ENCODE data around the gene FBXW8.

Gene FBXW8

GRCh38 chr12:117061555-117062079 lies 150.9 kb downstream of the FBXW8 start:
- H3K9me3 ChIP-seq: no peaks in the 10 kb centered on the region
- TF ChIP-seq CTCF (IDR thresholded peaks at IDR 0.05): no peak
- no peak overlapping the region for H3K27ac ChIP-seq
- H3K4me3 ChIP-seq: no peak overlapping the region
- H3K36me3 ChIP-seq: no peaks in the 10 kb centered on the region
- DNase-seq: no peak
- H3K4me1 ChIP-seq: no peaks in the 10 kb centered on the region
- H3K27me3 ChIP-seq: peaks cover 0 to 3% of the 10 kb centered on the region in 2 donors
- intact Hi-C loops (cut with DNase I; ENCODE audit: low total_unique reads): no loop called here

- Histone ChIP-seq H3K4me1 (no peaks in the 10 kb centered on the region), H3K4me3 (no peak overlapping the region), H3K36me3 (no peaks in the 10 kb centered on the region), H3K9me3 (no peaks in the 10 kb centered on the region), H3K27me3 (peaks cover 0 to 3% of the 10 kb centered on the region in 2 donors), H3K27ac (no peak overlapping the region)
- peak in 1 of 2 donors; percentile 30 for DNase-seq
- no peak for TF ChIP-seq CTCF (IDR thresholded peaks at IDR 0.05)
- intact Hi-C loops (cut with DNase I; ENCODE audit: low total_unique reads): no loop called here
These were observed 152.6 kb downstream of the FBXW8 start for GRCh38 chr12:117063162-117063911.

- TF ChIP-seq CTCF (IDR thresholded peaks at IDR 0.05): no peak
- DNase-seq: no peak
- Histone ChIP-seq H3K9me3 (no peaks in the 10 kb centered on the region), H3K4me3 (no peak overlapping the region), H3K27me3 (peaks cover 0 to 3% of the 10 kb centered on the region in 2 donors), H3K27ac (no peak overlapping the region), H3K4me1 (no peaks in the 10 kb centered on the region), H3K36me3 (no peaks in the 10 kb centered on the region)
- intact Hi-C loops (cut with DNase I; ENCODE audit: low total_unique reads): no loop called here
These were observed 153.3 kb downstream of the FBXW8 start for GRCh38 chr12:117064049-117064448.

GRCh38 chr12:117064596-117064995 lies 153.8 kb downstream of the FBXW8 start:
- Histone ChIP-seq H3K27me3 (peaks cover 0 to 3% of the 10 kb centered on the region in 2 donors), H3K4me3 (no peak overlapping the region), H3K27ac (no peak overlapping the region), H3K36me3 (no peaks in the 10 kb centered on the region), H3K4me1 (peaks cover 0 to under 1% (median 0%) of the 10 kb centered on the region in 4 donors), H3K9me3 (no peaks in the 10 kb centered on the region)
- no peak for DNase-seq
- intact Hi-C loops (cut with DNase I; ENCODE audit: low total_unique reads): no loop called here
- no peak for TF ChIP-seq CTCF (IDR thresholded peaks at IDR 0.05)

- no peak overlapping the region for H3K27ac ChIP-seq
- DNase-seq: no peak
These were observed 156.3 kb downstream of the FBXW8 start for GRCh38 chr12:117067016-117067415.

More at GRCh38 chr12:117067016-117067415, 156.3 kb downstream of the FBXW8 start:
- Histone ChIP-seq H3K36me3 (no peaks in the 10 kb centered on the region), H3K27me3 (no peaks in the 10 kb centered on the region), H3K9me3 (no peaks in the 10 kb centered on the region), H3K4me1 (peaks cover 0 to 5% (median 0%) of the 10 kb centered on the region in 4 donors), H3K4me3 (no peak overlapping the region)
- intact Hi-C loops (cut with DNase I; ENCODE audit: low total_unique reads): no loop called here
- TF ChIP-seq CTCF (IDR thresholded peaks at IDR 0.05): no peak

Measured in tibial artery (tissue), 4 donors.